H9 (cell line): ENCODE measurements around the gene SPPL3. TPM values are rescaled to one million over a fixed set of nuclear protein-coding genes. Genes with fewer than 3 reads are reported as not detected.
A peak's percentile ranks its signal among the peaks of the same experiment; 100 is the strongest.

Experiments
- DNase-seq: peaks from one replicate; pipeline ENCODE4 v3.0.0-alpha.2; 2017
- H2AFZ ChIP-seq: one replicate; pipeline ENCODE4 v1.6.1; 2013; ENCODE audit warnings: mild to moderate bottlenecking, low read length, control low read depth, moderate library complexity
- H2AK5ac ChIP-seq: 2 replicates; pipeline ENCODE4 v1.6.1; 2013; ENCODE audit warnings: low read length, control low read depth, mixed read lengths; ENCODE audit not compliant: insufficient read length
- H2BK120ac ChIP-seq: one replicate; pipeline ENCODE4 v1.6.1; 2013; ENCODE audit warnings: low read depth, mild to moderate bottlenecking, low read length, control low read depth, inconsistent platforms; ENCODE audit not compliant: poor library complexity, severe bottlenecking
- H2BK12ac ChIP-seq: 2 replicates; pipeline ENCODE4 v1.6.1; 2013; ENCODE audit warnings: low read length, control low read depth, mixed read lengths, low read depth; ENCODE audit not compliant: insufficient read length
- H2BK15ac ChIP-seq: 2 replicates; pipeline ENCODE4 v1.6.1; 2013; ENCODE audit warnings: low read depth, low read length, control low read depth
- H2BK20ac ChIP-seq: one replicate; pipeline ENCODE4 v1.6.1; 2013; ENCODE audit warnings: low read depth, mild to moderate bottlenecking, low read length, control low read depth, inconsistent platforms; ENCODE audit not compliant: poor library complexity, severe bottlenecking
- H2BK5ac ChIP-seq: 2 replicates; pipeline ENCODE4 v1.6.1; 2013; ENCODE audit warnings: low read length, control low read depth, mixed read lengths; ENCODE audit not compliant: insufficient read length
- H3K14ac ChIP-seq: 2 replicates; pipeline ENCODE4 v1.6.1; 2013; ENCODE audit warnings: low read length, control low read depth; ENCODE audit not compliant: insufficient read depth
- H3K18ac ChIP-seq: 2 replicates; pipeline ENCODE4 v1.6.1; 2013; ENCODE audit warnings: low read depth, mild to moderate bottlenecking, mixed read lengths, low read length, control low read depth; ENCODE audit not compliant: insufficient read length
- H3K23ac ChIP-seq: 2 replicates; pipeline ENCODE4 v1.6.1; 2013; ENCODE audit warnings: low read length, control low read depth, mixed read lengths, low read depth; ENCODE audit not compliant: insufficient read length
- H3K23me2 ChIP-seq: 2 replicates; pipeline ENCODE4 v1.6.1; 2013; ENCODE audit warnings: low read depth, mild to moderate bottlenecking, mixed read lengths, low read length, control low read depth; ENCODE audit not compliant: insufficient read length, poor library complexity, severe bottlenecking
- H3K27ac ChIP-seq: 2 replicates; pipeline ENCODE4 v1.5.1; 2013; ENCODE audit warnings: low read length, control low read depth, mixed read lengths, low read depth; ENCODE audit not compliant: insufficient read length
- H3K27me3 ChIP-seq: 2 replicates; pipeline ENCODE4 v1.6.1; 2013; ENCODE audit warnings: low read length, control low read depth, inconsistent platforms; ENCODE audit not compliant: insufficient read depth
- H3K4ac ChIP-seq: 2 replicates; pipeline ENCODE4 v1.6.1; 2013; ENCODE audit warnings: low read depth, mild to moderate bottlenecking, control low read depth, inconsistent platforms, low read length, moderate library complexity
- H3K4me1 ChIP-seq: 2 replicates; pipeline ENCODE4 v1.6.1; 2013; ENCODE audit warnings: low read length, control low read depth, inconsistent platforms; ENCODE audit not compliant: insufficient read depth
- H3K4me2 ChIP-seq: 2 replicates; pipeline ENCODE4 v1.6.1; 2013; ENCODE audit warnings: low read length, control low read depth, mixed read lengths; ENCODE audit not compliant: insufficient read length, insufficient read depth
- H3K56ac ChIP-seq: 2 replicates; pipeline ENCODE4 v1.6.1; 2013; ENCODE audit warnings: low read depth, mild to moderate bottlenecking, mixed read lengths, low read length, control low read depth; ENCODE audit not compliant: insufficient read length
- H3K79me1 ChIP-seq: 2 replicates; pipeline ENCODE4 v1.6.1; 2013; ENCODE audit warnings: low read depth, mild to moderate bottlenecking, moderate library complexity, low read length, control low read depth, inconsistent platforms; ENCODE audit not compliant: insufficient read depth, poor library complexity, severe bottlenecking
- H3K79me2 ChIP-seq: 2 replicates; pipeline ENCODE4 v1.6.1; 2013; ENCODE audit warnings: low read length, control low read depth, inconsistent platforms; ENCODE audit not compliant: insufficient read depth
- H3K9ac ChIP-seq: 2 replicates; pipeline ENCODE4 v1.6.1; 2013; ENCODE audit warnings: low read length, control low read depth, mixed read lengths; ENCODE audit not compliant: insufficient read length; ENCODE audit errors: extremely low read depth
- H3K9me3 ChIP-seq: one replicate; pipeline ENCODE4 v1.6.1; 2013; ENCODE audit warnings: low read depth, low read length, inconsistent platforms; ENCODE audit not compliant: control insufficient read depth
- H3T11ph ChIP-seq: one replicate; pipeline ENCODE4 v1.6.1; 2013; ENCODE audit warnings: mild to moderate bottlenecking, low read length, control low read depth, inconsistent platforms
- H4K20me1 ChIP-seq: one replicate; pipeline ENCODE4 v1.6.1; 2013; ENCODE audit not compliant: control insufficient read depth, insufficient read length, insufficient read depth
- H4K5ac ChIP-seq: 2 replicates; pipeline ENCODE4 v1.6.1; 2013; ENCODE audit warnings: low read depth, mild to moderate bottlenecking, mixed read lengths, low read length, control low read depth; ENCODE audit not compliant: insufficient read length
- H4K8ac ChIP-seq: replicated peaks from 2 replicates; pipeline ENCODE4 v1.6.1; 2013; ENCODE audit warnings: low read length, control low read depth, mixed read lengths, low read depth; ENCODE audit not compliant: insufficient read length
- H4K91ac ChIP-seq: 2 replicates; pipeline ENCODE4 v1.6.1; 2013; ENCODE audit warnings: low read depth, mild to moderate bottlenecking, moderate library complexity, mixed read lengths, low read length, control low read depth; ENCODE audit not compliant: insufficient read length
- H3K27ac Mint-ChIP-seq, 3 experiments: 2 replicates in 2 of 3; 3 replicates in 1 of 3; pipeline ENCODE4 v1.8.0; 2020 to 2021; ENCODE audit warnings: mixed read lengths in 3 of 3, mild to moderate bottlenecking in 1 of 3, moderate library complexity in 1 of 3
- H3K27me3 Mint-ChIP-seq: 2 replicates; pipeline ENCODE4 v1.8.0; 2021; ENCODE audit warnings: low read depth, mild to moderate bottlenecking, moderate library complexity, mixed read lengths
- H3K36me3 Mint-ChIP-seq, 3 experiments: 2 replicates in 2 of 3; 3 replicates in 1 of 3; pipeline ENCODE4 v1.8.0; 2020 to 2021; ENCODE audit warnings: low read depth in 3 of 3, mixed read lengths in 3 of 3; ENCODE audit not compliant: insufficient read depth in 1 of 3
- H3K4me1 Mint-ChIP-seq, 2 experiments: 2 replicates each; pipeline ENCODE4 v1.8.0; 2020; ENCODE audit warnings: mixed read lengths in 2 of 2
- H3K4me3 Mint-ChIP-seq, 2 experiments: 2 replicates in 1 of 2; 3 replicates in 1 of 2; pipeline ENCODE4 v1.8.0; 2020 to 2021; ENCODE audit warnings: mild to moderate bottlenecking in 2 of 2, mixed read lengths in 2 of 2, moderate library complexity in 1 of 2
- H3K9me3 Mint-ChIP-seq, 2 experiments: 2 replicates in 1 of 2; 3 replicates in 1 of 2; pipeline ENCODE4 v1.8.0; 2020; ENCODE audit warnings: mild to moderate bottlenecking in 2 of 2, mixed read lengths in 2 of 2, moderate library complexity in 1 of 2
- WGBS: extraction: QIAGEN DNeasy Blood & Tissue Kit; methylation state at CpG from one replicate; pipeline ENCODE4 v1.1.7; 2013; ENCODE audit warnings: missing lambda C conversion rate, low lambda C conversion rate, mixed read lengths; ENCODE audit not compliant: insufficient read length; ENCODE audit errors: extremely low coverage; 5-methylcytosine and 5-hydroxymethylcytosine counted together
- total RNA-seq: library from RNA; stranded (reverse); gene quantifications from 2 replicates; pipeline ENCODE4 v1.2.1, GENCODE V29; 2021
- TF ChIP-seq, protein P1 (sequence below): fragments of 200-600 bp; sonication (generic); conservative IDR thresholded peaks from 3 replicates; pipeline ENCODE4 v1.8.0; 2021; ENCODE audit warnings: antibody characterized with exemption, mild to moderate bottlenecking

SPPL3 gene
- total RNA-seq, 1 experiment from 2014 or later = 46.3 TPM

DNA sequence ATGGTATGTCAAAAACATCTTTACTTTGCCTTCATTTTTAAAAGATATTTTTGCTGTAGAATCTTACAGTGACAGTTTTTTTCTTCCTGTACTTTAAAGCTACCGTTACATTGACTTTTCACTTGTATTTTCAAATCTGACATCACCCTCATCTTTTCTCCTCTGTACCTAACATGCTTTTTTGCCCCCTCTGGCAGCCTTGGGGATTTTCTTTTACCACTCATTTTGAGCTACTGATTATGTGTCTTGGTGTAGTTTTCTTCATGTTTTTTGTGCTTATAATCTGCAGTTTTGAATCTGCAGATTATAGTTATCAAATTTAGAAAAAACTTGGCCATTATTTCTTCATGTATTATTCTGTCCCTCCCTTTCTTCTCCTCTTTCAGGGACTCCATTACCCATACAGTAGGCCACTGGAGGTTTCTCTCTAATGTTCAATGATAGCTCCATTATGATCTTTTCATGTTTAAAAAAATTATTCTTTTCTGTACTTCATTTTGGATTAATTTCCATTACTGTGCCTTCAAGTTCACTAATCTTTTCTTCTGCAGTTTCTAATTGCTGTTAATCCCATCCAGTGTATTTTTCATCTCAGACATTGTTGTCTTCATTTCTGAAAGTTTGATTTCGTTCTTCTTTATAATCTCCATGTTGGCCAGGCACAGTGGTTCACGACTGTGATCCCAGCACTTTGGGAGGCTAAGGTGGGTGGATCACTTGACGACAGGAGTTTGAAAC lies 108.5 kb downstream of the SPPL3 start:
- no peak overlapping the region for H2BK5ac ChIP-seq
- no peak overlapping the region for H3K27ac ChIP-seq
- H3K27me3 ChIP-seq = no peaks in the 10 kb centered on the region
- no peak overlapping the region for H2BK120ac ChIP-seq
- H2BK12ac ChIP-seq = no peak overlapping the region
- no peak overlapping the region for H3K4ac ChIP-seq
- H4K5ac ChIP-seq = no peak overlapping the region
- no peak overlapping the region for H2BK15ac ChIP-seq
- no peaks in the 10 kb centered on the region for H4K20me1 ChIP-seq
- H3K4me3 Mint-ChIP-seq = no peak overlapping the region
- H3K9me3 Mint-ChIP-seq = peaks cover 18 to 20% of the 10 kb centered on the region in 2 experiments
- no peak overlapping the region for H2AK5ac ChIP-seq
- H3T11ph ChIP-seq = no peak overlapping the region
- no peak overlapping the region for H3K56ac ChIP-seq
- H3K4me2 ChIP-seq = no peak overlapping the region
- no peak overlapping the region for H4K91ac ChIP-seq
- no peaks in the 10 kb centered on the region for H3K79me2 ChIP-seq
- TF ChIP-seq, protein P1, sequence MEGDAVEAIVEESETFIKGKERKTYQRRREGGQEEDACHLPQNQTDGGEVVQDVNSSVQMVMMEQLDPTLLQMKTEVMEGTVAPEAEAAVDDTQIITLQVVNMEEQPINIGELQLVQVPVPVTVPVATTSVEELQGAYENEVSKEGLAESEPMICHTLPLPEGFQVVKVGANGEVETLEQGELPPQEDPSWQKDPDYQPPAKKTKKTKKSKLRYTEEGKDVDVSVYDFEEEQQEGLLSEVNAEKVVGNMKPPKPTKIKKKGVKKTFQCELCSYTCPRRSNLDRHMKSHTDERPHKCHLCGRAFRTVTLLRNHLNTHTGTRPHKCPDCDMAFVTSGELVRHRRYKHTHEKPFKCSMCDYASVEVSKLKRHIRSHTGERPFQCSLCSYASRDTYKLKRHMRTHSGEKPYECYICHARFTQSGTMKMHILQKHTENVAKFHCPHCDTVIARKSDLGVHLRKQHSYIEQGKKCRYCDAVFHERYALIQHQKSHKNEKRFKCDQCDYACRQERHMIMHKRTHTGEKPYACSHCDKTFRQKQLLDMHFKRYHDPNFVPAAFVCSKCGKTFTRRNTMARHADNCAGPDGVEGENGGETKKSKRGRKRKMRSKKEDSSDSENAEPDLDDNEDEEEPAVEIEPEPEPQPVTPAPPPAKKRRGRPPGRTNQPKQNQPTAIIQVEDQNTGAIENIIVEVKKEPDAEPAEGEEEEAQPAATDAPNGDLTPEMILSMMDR = peak; percentile 39
- H3K23ac ChIP-seq = no peak overlapping the region
- H3K9me3 ChIP-seq = no peaks in the 10 kb centered on the region
- no peak overlapping the region for H3K14ac ChIP-seq
- WGBS = no CpG with 5 or more reads among the region's 4 CpGs
- H3K23me2 ChIP-seq = no peaks in the 10 kb centered on the region
- H4K8ac ChIP-seq = no peak overlapping the region
- no peak overlapping the region for H3K27ac Mint-ChIP-seq
- no peaks in the 10 kb centered on the region for H3K79me1 ChIP-seq
- no peak overlapping the region for H3K18ac ChIP-seq
- no peak overlapping the region for H2AFZ ChIP-seq
- no peaks in the 10 kb centered on the region for H3K27me3 Mint-ChIP-seq
- no peak for DNase-seq
- H2BK20ac ChIP-seq = no peak overlapping the region
- no peak overlapping the region for H3K9ac ChIP-seq
- H3K36me3 Mint-ChIP-seq = peaks cover 16 to 26% (median 18%) of the 10 kb centered on the region in 3 experiments
- H3K4me1 Mint-ChIP-seq = peaks cover 7 to 11% of the 10 kb centered on the region in 2 experiments
- H3K4me1 ChIP-seq = no peaks in the 10 kb centered on the region; the same call in 1 of the 2 replicates
